Measurements from ENCODE around the gene GABRG3.

GABRG3 gene

GRCh38 chr15:27059610-27060202 lies 88.7 kb downstream of the GABRG3 start:
- H3K4me3 ChIP-seq (ENCODE audit: low read depth, low read length): no peak overlapping the region
- H3K27ac ChIP-seq (ENCODE audit: extremely low read depth, low read depth, low read length): no peak overlapping the region
- no peaks in the 10 kb centered on the region for H3K36me3 ChIP-seq (ENCODE audit: control insufficient read depth in 2 of 2, insufficient read depth in 1 of 2, low read length in 2 of 2)
- ChIA-PET POLR2A (no interaction called here), CTCF (interaction anchor here (0.5 to 3.2 kb wide), 28 partner anchors 8 to 1044 kb away, joined by 3 to 25 read pairs (median 3); no protein-coding TSS in a partner anchor)
- no peaks in the 10 kb centered on the region for H3K9me3 ChIP-seq (ENCODE audit: control insufficient read depth, insufficient read depth, low read depth, low read length)
- no peak for TF ChIP-seq ZNF645 (tag by site-specific recombination; IDR thresholded peaks at IDR 0.05)
- TF ChIP-seq ZNF610 (tag by site-specific recombination; IDR thresholded peaks at IDR 0.05; ENCODE audit: borderline replicate concordance): no peak
- no peak for TF ChIP-seq ZNF274 (IDR thresholded peaks at IDR 0.05; ENCODE audit: low read length)
- TF ChIP-seq ZNF274 (tag by site-specific recombination; IDR thresholded peaks at IDR 0.05; ENCODE audit: borderline replicate concordance): no peak
- no peak for TF ChIP-seq ZNF26 (tag by site-specific recombination; IDR thresholded peaks at IDR 0.05)
- TF ChIP-seq, protein P1, sequence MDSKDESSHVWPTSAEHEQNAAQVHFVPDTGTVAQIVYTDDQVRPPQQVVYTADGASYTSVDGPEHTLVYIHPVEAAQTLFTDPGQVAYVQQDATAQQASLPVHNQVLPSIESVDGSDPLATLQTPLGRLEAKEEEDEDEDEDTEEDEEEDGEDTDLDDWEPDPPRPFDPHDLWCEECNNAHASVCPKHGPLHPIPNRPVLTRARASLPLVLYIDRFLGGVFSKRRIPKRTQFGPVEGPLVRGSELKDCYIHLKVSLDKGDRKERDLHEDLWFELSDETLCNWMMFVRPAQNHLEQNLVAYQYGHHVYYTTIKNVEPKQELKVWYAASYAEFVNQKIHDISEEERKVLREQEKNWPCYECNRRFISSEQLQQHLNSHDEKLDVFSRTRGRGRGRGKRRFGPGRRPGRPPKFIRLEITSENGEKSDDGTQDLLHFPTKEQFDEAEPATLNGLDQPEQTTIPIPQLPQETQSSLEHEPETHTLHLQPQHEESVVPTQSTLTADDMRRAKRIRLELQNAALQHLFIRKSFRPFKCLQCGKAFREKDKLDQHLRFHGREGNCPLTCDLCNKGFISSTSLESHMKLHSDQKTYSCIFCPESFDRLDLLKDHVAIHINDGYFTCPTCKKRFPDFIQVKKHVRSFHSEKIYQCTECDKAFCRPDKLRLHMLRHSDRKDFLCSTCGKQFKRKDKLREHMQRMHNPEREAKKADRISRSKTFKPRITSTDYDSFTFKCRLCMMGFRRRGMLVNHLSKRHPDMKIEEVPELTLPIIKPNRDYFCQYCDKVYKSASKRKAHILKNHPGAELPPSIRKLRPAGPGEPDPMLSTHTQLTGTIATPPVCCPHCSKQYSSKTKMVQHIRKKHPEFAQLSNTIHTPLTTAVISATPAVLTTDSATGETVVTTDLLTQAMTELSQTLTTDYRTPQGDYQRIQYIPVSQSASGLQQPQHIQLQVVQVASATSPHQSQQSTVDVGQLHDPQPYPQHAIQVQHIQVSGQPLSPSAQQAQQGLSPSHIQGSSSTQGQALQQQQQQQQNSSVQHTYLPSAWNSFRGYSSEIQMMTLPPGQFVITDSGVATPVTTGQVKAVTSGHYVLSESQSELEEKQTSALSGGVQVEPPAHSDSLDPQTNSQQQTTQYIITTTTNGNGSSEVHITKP (tag by site-specific recombination; IDR thresholded peaks at IDR 0.05): no peak
- no peak for TF ChIP-seq ZNF311 (tag by site-specific recombination; IDR thresholded peaks at IDR 0.05; ENCODE audit: borderline replicate concordance)
- TF ChIP-seq ZSCAN4 (tag by site-specific recombination; IDR thresholded peaks at IDR 0.05): no peak
- TF ChIP-seq, protein P2, sequence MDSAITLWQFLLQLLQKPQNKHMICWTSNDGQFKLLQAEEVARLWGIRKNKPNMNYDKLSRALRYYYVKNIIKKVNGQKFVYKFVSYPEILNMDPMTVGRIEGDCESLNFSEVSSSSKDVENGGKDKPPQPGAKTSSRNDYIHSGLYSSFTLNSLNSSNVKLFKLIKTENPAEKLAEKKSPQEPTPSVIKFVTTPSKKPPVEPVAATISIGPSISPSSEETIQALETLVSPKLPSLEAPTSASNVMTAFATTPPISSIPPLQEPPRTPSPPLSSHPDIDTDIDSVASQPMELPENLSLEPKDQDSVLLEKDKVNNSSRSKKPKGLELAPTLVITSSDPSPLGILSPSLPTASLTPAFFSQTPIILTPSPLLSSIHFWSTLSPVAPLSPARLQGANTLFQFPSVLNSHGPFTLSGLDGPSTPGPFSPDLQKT (IDR thresholded peaks at IDR 0.05; ENCODE audit: borderline replicate concordance, low read depth, low read length): no peak
- H3K4me1 ChIP-seq (ENCODE audit: control insufficient read depth, insufficient read depth, low read length): no peaks in the 10 kb centered on the region

DNA sequence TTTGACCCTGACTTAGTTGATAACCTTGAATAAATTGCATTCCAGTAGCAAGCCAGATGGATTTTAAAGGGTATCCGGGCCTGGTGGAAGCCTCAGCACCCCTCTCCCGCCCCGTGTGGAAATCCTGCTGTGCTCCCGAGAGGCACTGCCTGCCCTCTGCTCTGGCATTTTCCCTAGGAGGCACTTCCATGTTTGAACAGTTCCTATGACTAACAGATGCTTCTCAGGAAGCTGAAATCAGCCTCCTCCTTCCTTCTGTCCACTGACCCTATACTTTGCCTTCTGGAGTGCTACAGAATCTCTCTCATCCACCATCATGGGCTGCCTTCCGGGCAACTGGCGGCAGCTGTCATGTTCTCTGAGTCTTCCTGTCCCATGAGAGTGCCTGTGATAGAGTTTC lies 90.8 kb downstream of the GABRG3 start:
- POLR2A ChIA-PET: no interaction called here
- no peaks in the 10 kb centered on the region for H3K4me1 ChIP-seq (ENCODE audit: control insufficient read depth, insufficient read depth, low read length)
- H3K27ac ChIP-seq (ENCODE audit: extremely low read depth, low read depth, low read length): no peak overlapping the region
- H3K36me3 ChIP-seq (ENCODE audit: control insufficient read depth in 2 of 2, insufficient read depth in 1 of 2, low read length in 2 of 2): no peaks in the 10 kb centered on the region
- H3K9me3 ChIP-seq (ENCODE audit: control insufficient read depth, insufficient read depth, low read depth, low read length): no peaks in the 10 kb centered on the region
- TF ChIP-seq ZNF560 (tag by site-specific recombination; IDR thresholded peaks at IDR 0.05; ENCODE audit: borderline replicate concordance) (no peak), ZNF639 (tag by site-specific recombination; IDR thresholded peaks at IDR 0.05) (no peak), ZNF513 (tag by site-specific recombination; IDR thresholded peaks at IDR 0.05) (no peak), ZNF629 (tag by site-specific recombination; IDR thresholded peaks at IDR 0.05) (no peak), ZBTB20 (tag by site-specific recombination; IDR thresholded peaks at IDR 0.05) (no peak), ZNF701 (tag by site-specific recombination; IDR thresholded peaks at IDR 0.05) (no peak)
- H3K4me3 ChIP-seq (ENCODE audit: low read depth, low read length): no peak overlapping the region
- CTCF ChIA-PET: no interaction called here
